Mesenchymal stem cell (in vitro differentiated cells and primary cell): Measurements from ENCODE around the gene SPHKAP.
"Not testable (repeated sequence)": the region's sequence is repeated elsewhere in the genome, so short reads cannot be mapped to it uniquely, and the experiment has no call there.

ENCODE experiments used
- DNase-seq: peaks from one replicate; pipeline ENCODE4 v3.0.0-alpha.2; 2013
- H2AFZ ChIP-seq: one replicate; pipeline ENCODE4 v1.6.1; 2013; ENCODE audit warnings: low read depth, mild to moderate bottlenecking, control low read depth, inconsistent platforms, low read length, moderate library complexity
- H2AK5ac ChIP-seq: 2 replicates; pipeline ENCODE4 v1.6.1; 2013; ENCODE audit warnings: low read length, moderate library complexity, mild to moderate bottlenecking, inconsistent platforms; ENCODE audit not compliant: severe bottlenecking
- H2BK120ac ChIP-seq: one replicate; pipeline ENCODE4 v1.6.1; 2013; ENCODE audit warnings: low read depth, mild to moderate bottlenecking, inconsistent platforms, low read length, moderate library complexity
- H2BK12ac ChIP-seq, 2 experiments: one replicate each; pipeline ENCODE4 v1.6.1; 2013; ENCODE audit warnings: inconsistent platforms in 2 of 2, low read length in 2 of 2, mild to moderate bottlenecking in 2 of 2, moderate library complexity in 2 of 2, control low read depth in 1 of 2
- H2BK15ac ChIP-seq: one replicate; pipeline ENCODE4 v1.6.1; 2013; ENCODE audit warnings: mild to moderate bottlenecking, low read depth, inconsistent platforms; ENCODE audit not compliant: poor library complexity, severe bottlenecking
- H2BK5ac ChIP-seq: 2 replicates; pipeline ENCODE4 v1.6.1; 2013; ENCODE audit warnings: low read depth, mild to moderate bottlenecking, low read length, control low read depth, inconsistent platforms; ENCODE audit not compliant: poor library complexity, severe bottlenecking
- H3K14ac ChIP-seq, 2 experiments: one replicate each; pipeline ENCODE4 v1.6.1; 2013; ENCODE audit warnings: inconsistent platforms in 2 of 2, low read length in 2 of 2, control low read depth in 1 of 2, mild to moderate bottlenecking in 1 of 2, moderate library complexity in 1 of 2
- H3K18ac ChIP-seq, 2 experiments: one replicate each; pipeline ENCODE4 v1.6.1; 2013; ENCODE audit warnings: inconsistent platforms in 2 of 2, low read length in 2 of 2, control low read depth in 1 of 2, low read depth in 1 of 2, mild to moderate bottlenecking in 1 of 2
- H3K23ac ChIP-seq, 2 experiments: one replicate each; pipeline ENCODE4 v1.6.1; 2013; ENCODE audit warnings: inconsistent platforms in 2 of 2, low read length in 2 of 2, mild to moderate bottlenecking in 2 of 2, moderate library complexity in 2 of 2, control low read depth in 1 of 2
- H3K27ac ChIP-seq: 2 replicates; pipeline ENCODE4 v1.5.1; 2013; ENCODE audit warnings: mild to moderate bottlenecking, moderate library complexity, low read length, control low read depth, inconsistent platforms; ENCODE audit not compliant: poor library complexity, severe bottlenecking
- H3K27me3 ChIP-seq, 2 experiments: 2 replicates each; pipeline versions ENCODE4 v1.6.1 to v1.7.0; 2013; ENCODE audit warnings: low read length in 2 of 2, mild to moderate bottlenecking in 2 of 2, moderate library complexity in 2 of 2, control low read depth in 1 of 2, inconsistent platforms in 1 of 2; ENCODE audit not compliant: control insufficient read depth in 1 of 2, insufficient read depth in 1 of 2
- H3K36me3 ChIP-seq, 2 experiments: 2 replicates each; pipeline versions ENCODE4 v1.6.1 to v1.7.0; 2013; ENCODE audit warnings: low read length in 2 of 2, control low read depth in 1 of 2, inconsistent platforms in 1 of 2, low read depth in 1 of 2, mild to moderate bottlenecking in 1 of 2; ENCODE audit not compliant: insufficient read depth in 2 of 2, control insufficient read depth in 1 of 2
- H3K4ac ChIP-seq, 2 experiments: one replicate each; pipeline ENCODE4 v1.6.1; 2013; ENCODE audit warnings: inconsistent platforms in 2 of 2, low read length in 2 of 2, mild to moderate bottlenecking in 2 of 2, moderate library complexity in 2 of 2, control low read depth in 1 of 2, low read depth in 1 of 2
- H3K4me1 ChIP-seq: 2 replicates; pipeline ENCODE4 v1.6.1; 2013; ENCODE audit warnings: low read depth, low read length, control low read depth; ENCODE audit not compliant: control insufficient read depth, insufficient read depth
- H3K4me2 ChIP-seq: 2 replicates; pipeline ENCODE4 v1.6.1; 2013; ENCODE audit warnings: low read length, mild to moderate bottlenecking, inconsistent platforms; ENCODE audit not compliant: poor library complexity, severe bottlenecking
- H3K4me3 ChIP-seq, 2 experiments: 2 replicates each; pipeline versions ENCODE4 v1.5.1 to v1.7.0; 2013; ENCODE audit warnings: low read length in 2 of 2, mild to moderate bottlenecking in 2 of 2, control low read depth in 1 of 2, low read depth in 1 of 2; ENCODE audit not compliant: insufficient read depth in 1 of 2
- H3K79me1 ChIP-seq: replicated peaks from 2 replicates; pipeline ENCODE4 v1.6.1; 2013; ENCODE audit warnings: mild to moderate bottlenecking, control low read depth, low read length, inconsistent platforms; ENCODE audit not compliant: poor library complexity, severe bottlenecking
- H3K9ac ChIP-seq: 2 replicates; pipeline ENCODE4 v1.7.0; 2013; ENCODE audit warnings: mild to moderate bottlenecking, low read length, moderate library complexity
- H3K9me3 ChIP-seq: 2 replicates; pipeline ENCODE4 v1.7.0; 2013; ENCODE audit warnings: mild to moderate bottlenecking, low read length; ENCODE audit not compliant: control insufficient read depth
- H4K8ac ChIP-seq: one replicate; pipeline ENCODE4 v1.6.1; 2013; ENCODE audit warnings: inconsistent platforms, mild to moderate bottlenecking, low read length, moderate library complexity
- H4K91ac ChIP-seq: one replicate; pipeline ENCODE4 v1.6.1; 2013; ENCODE audit warnings: mild to moderate bottlenecking, low read length, inconsistent platforms
- WGBS: methylation state at CpG from one replicate; pipeline ENCODE4 v1.1.7; 2013; ENCODE audit warnings: mixed read lengths; 5-methylcytosine and 5-hydroxymethylcytosine counted together

Gene SPHKAP

DNA sequence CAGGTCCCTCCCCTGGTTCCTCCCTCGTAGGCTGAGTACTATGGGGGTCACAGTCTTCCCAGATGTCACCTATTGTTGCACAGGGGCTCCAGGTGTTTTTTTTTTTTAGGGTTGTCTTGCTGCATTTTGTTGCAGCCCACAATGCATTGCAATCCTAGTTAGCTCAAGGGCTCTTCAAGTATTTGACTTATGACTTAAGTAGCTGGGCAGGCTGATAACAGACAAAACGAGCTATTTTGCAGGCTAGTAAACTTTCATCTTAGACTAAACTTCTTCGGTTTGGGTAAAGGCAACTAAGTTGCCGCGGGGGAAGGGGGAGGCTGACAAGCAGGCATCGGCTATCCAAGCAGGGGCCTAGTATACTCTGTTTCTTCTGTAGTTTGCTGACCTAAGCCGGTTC lies 245.2 kb downstream of the SPHKAP start:
- not testable (repeated sequence) for H3K14ac ChIP-seq, H3K27me3 ChIP-seq, H3K36me3 ChIP-seq, H3K79me1 ChIP-seq, H2AK5ac ChIP-seq, H3K4ac ChIP-seq, H3K18ac ChIP-seq, H2BK5ac ChIP-seq, DNase-seq, H3K4me3 ChIP-seq, H3K4me2 ChIP-seq, H2BK12ac ChIP-seq, H4K8ac ChIP-seq, H3K4me1 ChIP-seq, H2BK120ac ChIP-seq, H3K27ac ChIP-seq, H3K9ac ChIP-seq, H2BK15ac ChIP-seq, H4K91ac ChIP-seq, H3K9me3 ChIP-seq, H3K23ac ChIP-seq, H2AFZ ChIP-seq
- 69% methylated on average over 6 of the region's 7 CpGs for WGBS

DNA sequence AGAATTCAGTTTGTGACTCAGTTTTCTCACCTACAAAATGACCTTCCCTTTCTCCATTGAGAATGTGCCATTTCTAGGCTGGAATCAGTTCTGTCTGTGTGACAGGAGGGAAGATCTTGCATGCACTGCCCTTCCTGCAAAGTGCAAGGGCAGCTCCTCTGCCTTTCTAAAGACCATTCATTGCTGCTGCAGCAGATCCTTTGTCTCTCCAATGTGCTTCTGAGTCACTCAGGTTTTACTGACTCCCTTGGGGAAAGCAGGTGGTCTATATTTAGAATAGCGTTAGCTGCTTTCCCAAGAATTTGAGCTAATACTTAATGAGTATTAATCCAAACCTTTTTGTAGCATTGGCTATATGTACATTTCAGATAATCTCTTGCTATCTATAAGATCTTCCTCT lies 247.6 kb downstream of the SPHKAP start:
- H3K4me2 ChIP-seq, result no peak overlapping the region
- no CpG with 5 or more reads among the region's 1 CpG for WGBS
- no peak overlapping the region for H4K91ac ChIP-seq
- H3K79me1 ChIP-seq, result no peaks in the 10 kb centered on the region
- no peak overlapping the region for H3K27ac ChIP-seq
- H3K36me3 ChIP-seq, result no peaks in the 10 kb centered on the region
- H2AFZ ChIP-seq, result no peak overlapping the region
- H2AK5ac ChIP-seq, result no peak overlapping the region
- DNase-seq, result no peak
- H3K18ac ChIP-seq, result no peak overlapping the region
- no peak overlapping the region for H3K14ac ChIP-seq
- H3K9ac ChIP-seq, result no peak overlapping the region
- H3K27me3 ChIP-seq, result no peaks in the 10 kb centered on the region
- no peak overlapping the region for H2BK5ac ChIP-seq
- no peak overlapping the region for H2BK15ac ChIP-seq
- no peaks in the 10 kb centered on the region for H3K9me3 ChIP-seq
- H4K8ac ChIP-seq, result no peak overlapping the region
- no peak overlapping the region for H2BK120ac ChIP-seq
- H3K23ac ChIP-seq, result no peak overlapping the region
- H2BK12ac ChIP-seq, result no peak overlapping the region
- no peak overlapping the region for H3K4me3 ChIP-seq
- H3K4me1 ChIP-seq, result no peaks in the 10 kb centered on the region
- H3K4ac ChIP-seq, result no peak overlapping the region

DNA sequence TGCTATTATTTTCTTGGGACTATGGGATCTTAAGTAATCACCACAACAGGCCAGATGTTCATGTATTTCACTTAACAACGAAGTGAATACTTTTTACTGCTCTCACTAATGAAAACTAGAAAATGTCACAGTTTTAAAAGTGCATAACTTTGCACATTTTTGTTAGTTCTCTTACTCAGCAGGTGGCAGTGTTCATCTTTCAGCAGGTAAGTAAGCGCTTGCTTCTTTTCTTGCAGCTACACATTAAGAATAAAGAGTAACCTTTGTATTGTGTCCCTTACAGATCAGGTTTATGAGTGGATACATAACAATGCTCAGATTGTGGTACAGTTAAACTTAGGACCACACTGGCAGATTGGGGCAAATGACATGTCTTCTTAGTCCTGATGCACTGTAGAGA lies 249.1 kb downstream of the SPHKAP start:
- Histone ChIP-seq H4K8ac (no peak overlapping the region), H3K27me3 (no peaks in the 10 kb centered on the region), H2BK12ac (no peak overlapping the region), H3K27ac (no peak overlapping the region), H3K9ac (no peak overlapping the region), H3K4me1 (no peaks in the 10 kb centered on the region), H3K4me3 (no peak overlapping the region), H2BK15ac (no peak overlapping the region), H2BK5ac (no peak overlapping the region), H4K91ac (no peak overlapping the region), H3K4me2 (no peak overlapping the region), H3K9me3 (peaks cover 10% of the 10 kb centered on the region), H3K14ac (no peak overlapping the region), H3K79me1 (no peaks in the 10 kb centered on the region), H3K18ac (no peak overlapping the region), H2BK120ac (no peak overlapping the region), H3K23ac (no peak overlapping the region), H2AFZ (no peak overlapping the region), H3K36me3 (no peaks in the 10 kb centered on the region), H3K4ac (no peak overlapping the region), H2AK5ac (no peak overlapping the region)
- no peak for DNase-seq
- WGBS, result 71% methylated on average over 2 of the region's 2 CpGs

DNA sequence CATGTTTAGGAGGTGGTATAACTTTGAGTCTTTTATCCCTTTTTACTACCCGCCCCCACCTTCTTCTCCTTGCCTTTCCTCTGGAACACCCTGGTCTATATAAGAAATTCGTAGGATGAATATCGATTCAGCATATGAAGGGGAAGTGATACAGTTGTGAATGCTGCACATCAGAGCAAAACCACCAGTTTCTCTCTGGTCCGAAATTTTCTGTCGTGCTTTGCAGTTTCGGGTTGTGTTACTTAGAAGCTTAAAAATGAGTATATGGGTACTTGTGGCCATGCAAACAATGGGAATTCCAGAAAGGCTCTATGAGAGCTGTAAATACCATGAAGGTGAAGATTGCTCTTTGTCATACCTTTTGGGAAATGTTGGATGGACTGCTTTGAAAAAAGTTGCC lies 249.5 kb downstream of the SPHKAP start:
- Histone ChIP-seq H2AFZ (no peak overlapping the region), H3K36me3 (no peaks in the 10 kb centered on the region), H4K8ac (no peak overlapping the region), H2BK5ac (no peak overlapping the region), H2BK12ac (no peak overlapping the region), H2BK120ac (no peak overlapping the region), H3K23ac (no peak overlapping the region), H3K79me1 (no peaks in the 10 kb centered on the region), H4K91ac (no peak overlapping the region), H2BK15ac (no peak overlapping the region), H2AK5ac (no peak overlapping the region), H3K4me1 (no peaks in the 10 kb centered on the region), H3K4me2 (no peak overlapping the region), H3K9ac (no peak overlapping the region), H3K14ac (no peak overlapping the region), H3K27ac (no peak overlapping the region), H3K4ac (no peak overlapping the region), H3K27me3 (no peaks in the 10 kb centered on the region), H3K9me3 (peaks cover 14% of the 10 kb centered on the region), H3K18ac (no peak overlapping the region), H3K4me3 (no peak overlapping the region)
- no peak for DNase-seq
- 87% methylated on average over 5 of the region's 6 CpGs for WGBS
